Smooth muscle cell of the brain vasculature (primary cell): Measurements from ENCODE around the gene PITPNC1.

ENCODE experiments used
- DNase-seq: peaks from one replicate; pipeline ENCODE4 v3.0.0-alpha.2; 2012; ENCODE audit warnings: low read depth, low spot score

The PITPNC1 gene

GRCh38 chr17:67433248-67433924 lies 56.3 kb downstream of the PITPNC1 start:
- DNase-seq: no peak

GRCh38 chr17:67434061-67434525 lies 57.0 kb downstream of the PITPNC1 start:
- DNase-seq: no peak

- no peak for DNase-seq
These were observed 58.0 kb downstream of the PITPNC1 start for GRCh38 chr17:67435122-67435521.

GRCh38 chr17:67435786-67436185 lies 58.7 kb downstream of the PITPNC1 start:
- no peak for DNase-seq

- DNase-seq: no peak
These were observed 59.2 kb downstream of the PITPNC1 start for GRCh38 chr17:67436233-67436632.

GRCh38 chr17:67438667-67439066 lies 61.6 kb downstream of the PITPNC1 start:
- no peak for DNase-seq

GRCh38 chr17:67439269-67439668 lies 62.2 kb downstream of the PITPNC1 start:
- DNase-seq: no peak

GRCh38 chr17:67440277-67441051 lies 63.4 kb downstream of the PITPNC1 start:
- DNase-seq: no peak

- no peak for DNase-seq
These were observed 64.2 kb downstream of the PITPNC1 start for GRCh38 chr17:67441052-67441895.

- no peak for DNase-seq
These were observed 64.8 kb downstream of the PITPNC1 start for GRCh38 chr17:67441896-67442219.

- no peak for DNase-seq
These were observed 65.9 kb downstream of the PITPNC1 start for GRCh38 chr17:67442787-67443624.

GRCh38 chr17:67443931-67444595 lies 67.0 kb downstream of the PITPNC1 start:
- no peak for DNase-seq

- DNase-seq: no peak
These were observed 71.4 kb downstream of the PITPNC1 start for GRCh38 chr17:67448449-67448848.

- DNase-seq: no peak
These were observed 72.0 kb downstream of the PITPNC1 start for GRCh38 chr17:67449065-67449464.

- DNase-seq: no peak
These were observed 73.0 kb downstream of the PITPNC1 start for GRCh38 chr17:67449845-67450755.

- no peak for DNase-seq
These were observed 75.8 kb downstream of the PITPNC1 start for GRCh38 chr17:67452681-67453554.

GRCh38 chr17:67456103-67456502 lies 79.0 kb downstream of the PITPNC1 start:
- DNase-seq: no peak

GRCh38 chr17:67456889-67457288 lies 79.8 kb downstream of the PITPNC1 start:
- DNase-seq: no peak

GRCh38 chr17:67458203-67458602 lies 81.1 kb downstream of the PITPNC1 start:
- DNase-seq: no peak
